Suprapubic skin (tissue), 4 donors: ENCODE results near the gene PTOV1. TPM values are rescaled to one million over a fixed set of nuclear protein-coding genes. Genes with fewer than 3 reads are reported as not detected.

Experiments
- DNase-seq, 2 donors: peaks; one replicate each; pipeline ENCODE4 v3.0.0-alpha.2; 2019; ENCODE audit warnings: low spot score in 2 of 2
- H3K27ac ChIP-seq: fragments of 200-600 bp; sonication (generic); one replicate; pipeline ENCODE4 v1.5.1; 2019
- H3K27me3 ChIP-seq: fragments of 200-600 bp; sonication (generic); one replicate; pipeline ENCODE4 v1.5.1; 2019
- H3K36me3 ChIP-seq: fragments of 200-600 bp; sonication (generic); one replicate; pipeline ENCODE4 v1.5.1; 2019
- H3K4me1 ChIP-seq: fragments of 200-600 bp; sonication (generic); one replicate; pipeline ENCODE4 v1.5.1; 2019
- H3K4me3 ChIP-seq: fragments of 200-600 bp; sonication (generic); one replicate; pipeline ENCODE4 v1.5.1; 2019; ENCODE audit warnings: mild to moderate bottlenecking
- H3K9me3 ChIP-seq: fragments of 200-600 bp; sonication (generic); one replicate; pipeline ENCODE4 v1.5.1; 2019
- CTCF ChIP-seq, 2 donors: fragments of 200-600 bp in 1 of 2; fragments of 450-650 bp in 1 of 2; sonication (generic) in 1 of 2; IDR thresholded peaks; one replicate each; pipeline ENCODE4 v1.5.1; 2016 to 2019; ENCODE audit warnings: antibody characterized with exemption in 2 of 2, mild to moderate bottlenecking in 1 of 2, moderate library complexity in 1 of 2
- EP300 ChIP-seq: sonication (generic); formaldehyde crosslinking; IDR thresholded peaks from one replicate; pipeline ENCODE4 v1.6.1; 2017; ENCODE audit warnings: antibody characterized with exemption
- POLR2A ChIP-seq, 2 donors: fragments of 450-650 bp; IDR thresholded peaks; one replicate each; pipeline ENCODE4 v1.6.1; 2017; ENCODE audit warnings: antibody characterized with exemption in 2 of 2, mild to moderate bottlenecking in 2 of 2, moderate library complexity in 2 of 2
- POLR2AphosphoS5 ChIP-seq, 3 donors: sonication (generic); formaldehyde crosslinking; IDR thresholded peaks; one replicate each; pipeline ENCODE4 v1.6.1; 2017; ENCODE audit warnings: antibody characterized with exemption in 3 of 3
- WGBS: methylation state at CpG from one replicate; pipeline ENCODE4 v1.1.5; 2018; 5-methylcytosine and 5-hydroxymethylcytosine counted together
- total RNA-seq, 4 donors: library from RNA; depleted of rRNA; stranded (reverse); fragments of >200 nt; gene quantifications; one replicate each; pipeline ENCODE4 v1.1.0, GENCODE V29; 2016

Gene PTOV1
- total RNA-seq, 4 donors from 2014 or later = 82.2 to 147 (median 91.2) TPM

- H3K27ac ChIP-seq = peak overlapping the region; percentile 99
These were observed 1.3 kb upstream of the PTOV1 start for GRCh38 chr19:49849433-49850220.

GRCh38 chr19:49850221-49850486, 805 bp upstream of the PTOV1 start:
- Histone ChIP-seq H3K27me3 (no peaks in the 10 kb centered on the region), H3K27ac (peak overlapping the region; percentile 99), H3K4me3 (peak overlapping the region; percentile 98), H3K4me1 (peaks cover 42% of the 10 kb centered on the region), H3K36me3 (peaks cover 9% of the 10 kb centered on the region), H3K9me3 (no peaks in the 10 kb centered on the region)
- 61% methylated on average over 12 of the region's 12 CpGs for WGBS
- DNase-seq = no peak
- TF ChIP-seq POLR2AphosphoS5 (IDR thresholded peaks at IDR 0.05) (no peak), POLR2A (IDR thresholded peaks at IDR 0.05) (no peak), EP300 (no peak), CTCF (IDR thresholded peaks at IDR 0.05) (no peak)

More at GRCh38 chr19:49849433-49850220, 1.3 kb upstream of the PTOV1 start:
- H3K4me1 ChIP-seq = peaks cover 42% of the 10 kb centered on the region
- peak overlapping the region; percentile 98 for H3K4me3 ChIP-seq
- H3K27me3 ChIP-seq = no peaks in the 10 kb centered on the region
- TF ChIP-seq POLR2AphosphoS5 (IDR thresholded peaks at IDR 0.05) (no peak), CTCF (IDR thresholded peaks at IDR 0.05) (no peak), EP300 (no peak)
- H3K9me3 ChIP-seq = no peaks in the 10 kb centered on the region
- peaks cover 4% of the 10 kb centered on the region for H3K36me3 ChIP-seq
- DNase-seq = no peak
- WGBS = 88% methylated on average over 15 of the region's 15 CpGs

GRCh38 chr19:49851456-49852259, 699 bp downstream of the PTOV1 start:
- H3K4me1 ChIP-seq = peaks cover 42% of the 10 kb centered on the region
- peak in 1 of 2 donors; percentile 74 for DNase-seq
- WGBS = 2% methylated on average over 56 of the region's 78 CpGs
- H3K4me3 ChIP-seq = peak overlapping the region; percentile 98
- TF ChIP-seq POLR2AphosphoS5 (IDR thresholded peaks at IDR 0.05) (no peak), EP300 (no peak), POLR2A (IDR thresholded peaks at IDR 0.05) (no peak), CTCF (IDR thresholded peaks at IDR 0.05) (no peak)
- no peaks in the 10 kb centered on the region for H3K9me3 ChIP-seq
- H3K27ac ChIP-seq = peak overlapping the region; percentile 99
- H3K27me3 ChIP-seq = no peaks in the 10 kb centered on the region
- H3K36me3 ChIP-seq = peaks cover 24% of the 10 kb centered on the region

- no peaks in the 10 kb centered on the region for H3K27me3 ChIP-seq
- H3K27ac ChIP-seq = no peak overlapping the region
- peaks cover 35% of the 10 kb centered on the region for H3K36me3 ChIP-seq
- WGBS = 64% methylated on average over 14 of the region's 14 CpGs
- H3K4me1 ChIP-seq = peaks cover 42% of the 10 kb centered on the region
- H3K9me3 ChIP-seq = no peaks in the 10 kb centered on the region
- DNase-seq = no peak
- no peak for TF ChIP-seq EP300
- no peak for TF ChIP-seq CTCF (IDR thresholded peaks at IDR 0.05)
- TF ChIP-seq POLR2AphosphoS5 (IDR thresholded peaks at IDR 0.05) = no peak
- TF ChIP-seq POLR2A (IDR thresholded peaks at IDR 0.05) = no peak
- H3K4me3 ChIP-seq = peak overlapping the region; percentile 98
These were observed 1.7 kb downstream of the PTOV1 start for GRCh38 chr19:49852631-49853126.

- 78% methylated on average over 9 of the region's 10 CpGs for WGBS
- peak in 1 of 2 donors; percentile 59 for DNase-seq
- Histone ChIP-seq H3K4me1 (peaks cover 39% of the 10 kb centered on the region), H3K36me3 (peaks cover 47% of the 10 kb centered on the region), H3K27ac (no peak overlapping the region), H3K4me3 (no peak overlapping the region), H3K9me3 (no peaks in the 10 kb centered on the region), H3K27me3 (no peaks in the 10 kb centered on the region)
- TF ChIP-seq POLR2A (IDR thresholded peaks at IDR 0.05) (no peak), POLR2AphosphoS5 (IDR thresholded peaks at IDR 0.05) (no peak), EP300 (no peak), CTCF (IDR thresholded peaks at IDR 0.05) (no peak)
These were observed 3.0 kb downstream of the PTOV1 start for GRCh38 chr19:49853852-49854377.
